Mesothelial cell of epicardium (in vitro differentiated cells): ENCODE measurements around the gene RBM33. TPM values are rescaled to one million over a fixed set of nuclear protein-coding genes. Genes with fewer than 3 reads are reported as not detected.

ENCODE experiments used
- DNase-seq, 2 experiments: peaks; one replicate each; pipeline ENCODE4 v3.0.0; 2021; ENCODE audit warnings: low spot score in 2 of 2; ENCODE audit not compliant: unreplicated experiment in 2 of 2
- H3K27ac Mint-ChIP-seq: 2 replicates; pipeline ENCODE4 v1.8.0; 2021; ENCODE audit warnings: mixed read lengths
- H3K27me3 Mint-ChIP-seq: 2 replicates; pipeline ENCODE4 v1.8.0; 2021; ENCODE audit warnings: low read depth, mixed read lengths
- H3K36me3 Mint-ChIP-seq: 2 replicates; pipeline ENCODE4 v1.8.0; 2021; ENCODE audit warnings: mixed read lengths
- H3K4me1 Mint-ChIP-seq: 2 replicates; pipeline ENCODE4 v1.8.0; 2021; ENCODE audit warnings: mixed read lengths
- H3K4me3 Mint-ChIP-seq: 2 replicates; pipeline ENCODE4 v1.8.0; 2021; ENCODE audit warnings: mild to moderate bottlenecking, moderate library complexity, mixed read lengths
- H3K9me3 Mint-ChIP-seq: 2 replicates; pipeline ENCODE4 v1.8.0; 2021; ENCODE audit warnings: mixed read lengths
- total RNA-seq: library from RNA; stranded (reverse); gene quantifications from 3 replicates; pipeline ENCODE4 v1.2.1, GENCODE V29; 2021
- TF ChIP-seq, protein P1 (sequence below): fragments of 200-600 bp; sonication (generic); IDR thresholded peaks from one replicate; pipeline ENCODE4 v1.5.0; 2021; ENCODE audit warnings: antibody characterized with exemption; ENCODE audit not compliant: unreplicated experiment

The RBM33 gene
- total RNA-seq, 1 donor from 2014 or later = 83.4 TPM

DNA sequence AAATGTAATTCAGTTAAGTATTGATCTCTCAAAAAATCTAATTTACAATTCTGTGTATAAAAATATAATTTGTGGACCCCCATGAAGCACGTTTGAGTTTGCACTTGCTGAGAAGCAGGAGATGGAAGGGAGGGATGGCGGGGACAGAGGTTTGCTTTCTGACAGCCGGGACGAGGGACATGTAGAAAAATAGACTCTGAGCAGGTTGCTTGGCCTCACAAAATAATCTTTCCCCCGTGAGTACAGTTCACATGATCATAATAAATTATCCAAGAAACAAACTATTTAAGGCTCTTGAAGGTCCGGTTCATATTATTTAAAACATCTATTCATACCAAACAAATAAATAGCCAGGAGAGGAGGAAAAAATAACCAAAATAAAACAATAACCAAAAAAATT lies 157.8 kb downstream of the RBM33 start:
- TF ChIP-seq, protein P1, sequence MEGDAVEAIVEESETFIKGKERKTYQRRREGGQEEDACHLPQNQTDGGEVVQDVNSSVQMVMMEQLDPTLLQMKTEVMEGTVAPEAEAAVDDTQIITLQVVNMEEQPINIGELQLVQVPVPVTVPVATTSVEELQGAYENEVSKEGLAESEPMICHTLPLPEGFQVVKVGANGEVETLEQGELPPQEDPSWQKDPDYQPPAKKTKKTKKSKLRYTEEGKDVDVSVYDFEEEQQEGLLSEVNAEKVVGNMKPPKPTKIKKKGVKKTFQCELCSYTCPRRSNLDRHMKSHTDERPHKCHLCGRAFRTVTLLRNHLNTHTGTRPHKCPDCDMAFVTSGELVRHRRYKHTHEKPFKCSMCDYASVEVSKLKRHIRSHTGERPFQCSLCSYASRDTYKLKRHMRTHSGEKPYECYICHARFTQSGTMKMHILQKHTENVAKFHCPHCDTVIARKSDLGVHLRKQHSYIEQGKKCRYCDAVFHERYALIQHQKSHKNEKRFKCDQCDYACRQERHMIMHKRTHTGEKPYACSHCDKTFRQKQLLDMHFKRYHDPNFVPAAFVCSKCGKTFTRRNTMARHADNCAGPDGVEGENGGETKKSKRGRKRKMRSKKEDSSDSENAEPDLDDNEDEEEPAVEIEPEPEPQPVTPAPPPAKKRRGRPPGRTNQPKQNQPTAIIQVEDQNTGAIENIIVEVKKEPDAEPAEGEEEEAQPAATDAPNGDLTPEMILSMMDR = no peak
- Mint-ChIP-seq H3K4me1 (peaks cover 15% of the 10 kb centered on the region), H3K4me3 (no peak overlapping the region), H3K9me3 (no peaks in the 10 kb centered on the region), H3K36me3 (no peaks in the 10 kb centered on the region), H3K27me3 (peaks cover 85% of the 10 kb centered on the region), H3K27ac (no peak overlapping the region)
- DNase-seq = no peak

DNA sequence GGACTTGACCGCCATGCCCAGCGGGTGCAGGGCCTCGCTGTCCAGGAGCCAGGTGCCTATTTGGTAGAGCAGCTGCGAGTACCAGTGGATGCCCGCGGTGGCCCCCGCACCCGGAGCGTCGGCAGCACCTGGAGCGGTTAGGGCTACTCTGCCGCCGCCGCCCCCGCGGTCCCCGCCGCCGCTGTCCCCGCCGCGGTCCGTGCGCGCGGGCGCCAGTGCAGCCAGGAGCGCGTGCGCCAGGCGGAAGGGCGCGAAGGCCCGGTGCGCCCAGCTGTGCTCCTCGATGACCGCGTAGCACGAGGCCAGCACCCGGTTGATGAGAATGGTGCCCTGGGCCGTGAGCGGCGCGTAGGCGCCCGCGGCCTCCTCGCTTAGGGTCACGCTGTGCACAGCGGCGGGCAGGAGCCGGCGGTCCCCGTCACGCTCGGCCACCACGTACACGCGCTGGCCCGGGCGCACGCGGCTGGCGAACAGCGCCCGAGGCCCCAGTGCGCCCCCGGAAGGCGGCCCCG lies 158.5 kb downstream of the RBM33 start:
- Mint-ChIP-seq H3K36me3 (no peaks in the 10 kb centered on the region), H3K27ac (no peak overlapping the region), H3K9me3 (no peaks in the 10 kb centered on the region), H3K4me1 (peaks cover 16% of the 10 kb centered on the region), H3K27me3 (peaks cover 87% of the 10 kb centered on the region), H3K4me3 (no peak overlapping the region)
- TF ChIP-seq, protein P1 = no peak
- DNase-seq = no peak

DNA sequence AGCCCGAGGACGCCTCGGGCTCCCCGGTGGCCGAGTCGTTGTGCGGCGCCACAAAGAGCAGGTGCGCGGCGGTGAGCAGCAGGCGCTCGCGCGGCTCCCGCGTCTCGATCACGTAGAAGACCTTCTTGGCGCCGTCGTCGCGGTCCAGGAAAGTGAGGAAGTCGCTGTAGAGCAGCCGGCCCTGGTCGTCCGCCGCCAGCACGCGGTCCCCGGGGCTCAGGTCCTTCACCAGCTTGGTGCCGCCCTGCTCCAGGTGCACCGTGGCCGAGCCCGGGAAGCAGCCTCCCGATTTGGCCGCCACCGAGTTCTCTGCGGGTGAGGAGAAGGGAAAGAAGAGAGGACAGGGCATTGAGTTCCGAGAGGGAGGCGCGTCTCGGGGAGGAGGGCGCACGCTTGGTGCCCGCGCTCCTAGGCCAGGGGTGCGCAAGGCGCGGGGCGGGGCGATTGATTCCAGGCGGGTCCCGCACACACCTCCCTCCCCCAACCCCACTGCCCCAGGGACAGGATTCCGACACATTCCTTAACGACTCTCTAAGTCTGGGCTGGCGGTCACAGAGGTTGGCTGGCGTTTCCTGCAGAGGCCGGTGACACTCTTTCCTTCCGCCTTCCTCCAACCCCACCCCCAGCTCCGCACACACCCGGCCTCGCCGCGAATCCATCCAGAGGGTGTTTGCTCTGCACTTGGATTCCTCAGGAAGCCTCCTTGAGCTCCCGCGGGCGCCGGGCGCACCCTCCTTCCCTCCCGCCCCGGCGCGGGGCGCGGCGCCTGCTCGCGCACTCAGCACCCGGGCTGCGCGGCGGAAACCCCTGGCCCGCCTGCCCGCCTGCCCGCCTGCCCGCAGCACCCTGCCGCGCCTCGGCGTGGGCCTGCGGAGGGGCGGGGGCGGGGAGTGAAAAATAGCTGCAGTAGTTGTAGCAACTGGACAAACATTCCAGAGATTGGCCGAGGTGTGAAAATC lies 159.2 kb downstream of the RBM33 start:
- no peaks in the 10 kb centered on the region for H3K36me3 Mint-ChIP-seq
- TF ChIP-seq, protein P1 = no peak
- peaks cover 85% of the 10 kb centered on the region for H3K27me3 Mint-ChIP-seq
- H3K9me3 Mint-ChIP-seq = no peaks in the 10 kb centered on the region
- peak overlapping the region; percentile 69 for H3K4me3 Mint-ChIP-seq
- H3K4me1 Mint-ChIP-seq = peaks cover 18% of the 10 kb centered on the region
- no peak overlapping the region for H3K27ac Mint-ChIP-seq
- DNase-seq = no peak

DNA sequence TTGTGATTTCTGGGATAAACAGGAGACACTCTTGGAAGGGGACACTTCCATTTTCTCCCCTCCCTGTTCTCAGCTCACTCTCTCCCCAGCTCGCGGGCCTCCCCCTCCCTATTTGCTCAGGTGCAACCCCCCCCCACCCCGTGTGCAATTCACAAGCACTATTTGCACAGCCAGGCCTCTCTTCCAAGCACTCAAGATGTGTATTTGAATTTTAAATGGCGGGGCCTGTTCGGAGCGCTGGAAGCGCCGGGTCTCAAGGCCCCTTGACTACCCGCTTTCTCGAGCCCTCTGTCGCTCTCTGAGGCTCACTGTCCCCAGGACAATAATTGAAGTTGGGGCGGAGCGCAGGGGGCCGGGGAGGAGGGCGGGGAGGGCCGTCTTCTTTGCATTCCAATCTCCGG lies 160.0 kb downstream of the RBM33 start:
- H3K4me3 Mint-ChIP-seq = peak overlapping the region; percentile 53
- H3K9me3 Mint-ChIP-seq = no peaks in the 10 kb centered on the region
- no peak overlapping the region for H3K27ac Mint-ChIP-seq
- no peaks in the 10 kb centered on the region for H3K36me3 Mint-ChIP-seq
- DNase-seq = no peak
- TF ChIP-seq, protein P1 = no peak
- H3K27me3 Mint-ChIP-seq = peaks cover 85% of the 10 kb centered on the region
- H3K4me1 Mint-ChIP-seq = peaks cover 24% of the 10 kb centered on the region

DNA sequence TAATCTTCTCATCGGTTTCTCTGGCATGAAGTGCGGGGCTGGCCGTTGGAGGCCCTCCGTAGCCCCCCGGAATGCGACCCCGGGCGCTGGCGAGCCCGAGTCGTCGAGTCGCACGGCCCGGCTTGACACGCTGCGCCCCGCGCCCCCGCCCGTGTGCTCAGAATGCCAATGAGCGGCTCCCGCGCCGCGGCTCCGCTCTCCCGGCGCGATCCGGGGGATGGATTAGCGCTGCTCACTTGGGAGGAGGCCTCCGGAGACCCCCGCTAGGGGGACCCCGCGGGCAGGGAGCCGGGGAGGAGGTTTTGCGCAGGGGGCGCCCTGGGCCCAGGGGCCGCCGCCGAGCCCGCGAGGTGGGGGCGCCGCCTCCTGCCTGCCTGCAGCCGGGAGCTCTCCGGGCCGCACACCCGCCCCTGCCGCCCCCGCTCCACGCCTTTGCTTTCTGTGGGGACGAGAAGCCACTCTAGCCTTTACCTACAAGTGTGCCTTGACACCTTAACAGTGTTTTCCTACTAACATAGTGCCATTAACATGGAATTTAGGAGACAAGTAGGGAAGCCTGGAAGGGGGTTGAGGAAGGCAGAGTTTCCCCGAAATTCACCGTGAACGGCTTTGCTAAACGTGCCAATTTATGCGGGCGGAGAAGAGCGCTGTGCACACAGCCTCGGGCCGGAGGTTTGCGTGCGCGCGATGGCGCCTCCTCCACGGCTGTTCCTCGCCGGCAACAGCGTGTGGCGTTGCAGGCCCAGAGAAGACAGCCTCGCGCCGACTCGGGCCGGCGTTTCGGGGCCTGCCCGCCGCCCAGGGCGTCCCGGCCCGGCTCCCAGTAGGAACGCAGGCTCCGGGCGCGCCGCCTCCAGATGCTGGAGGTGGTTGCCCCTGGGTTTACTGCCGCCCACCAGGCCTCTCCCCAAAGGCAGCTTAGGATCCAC lies 160.7 kb downstream of the RBM33 start:
- DNase-seq = peak; percentile 63 to 89
- H3K36me3 Mint-ChIP-seq = no peaks in the 10 kb centered on the region
- no peaks in the 10 kb centered on the region for H3K9me3 Mint-ChIP-seq
- TF ChIP-seq, protein P1 = peak; percentile 74
- H3K27ac Mint-ChIP-seq = no peak overlapping the region
- peak overlapping the region; percentile 62 for H3K4me3 Mint-ChIP-seq
- peaks cover 25% of the 10 kb centered on the region for H3K4me1 Mint-ChIP-seq
- H3K27me3 Mint-ChIP-seq = peaks cover 83% of the 10 kb centered on the region
